WI38 (cell line): ENCODE results near the gene MCM10.

Source experiments
- H3K4me3 ChIP-seq: 2 replicates; pipeline ENCODE4 v1.5.1; 2011; ENCODE audit warnings: low read depth, mild to moderate bottlenecking, control low read depth, low read length
- TF ChIP-seq, protein P1 (sequence below): IDR thresholded peaks from 2 replicates; pipeline ENCODE4 v1.5.1; 2012; ENCODE audit warnings: low read depth, mild to moderate bottlenecking, control low read depth, low read length

Gene MCM10

DNA sequence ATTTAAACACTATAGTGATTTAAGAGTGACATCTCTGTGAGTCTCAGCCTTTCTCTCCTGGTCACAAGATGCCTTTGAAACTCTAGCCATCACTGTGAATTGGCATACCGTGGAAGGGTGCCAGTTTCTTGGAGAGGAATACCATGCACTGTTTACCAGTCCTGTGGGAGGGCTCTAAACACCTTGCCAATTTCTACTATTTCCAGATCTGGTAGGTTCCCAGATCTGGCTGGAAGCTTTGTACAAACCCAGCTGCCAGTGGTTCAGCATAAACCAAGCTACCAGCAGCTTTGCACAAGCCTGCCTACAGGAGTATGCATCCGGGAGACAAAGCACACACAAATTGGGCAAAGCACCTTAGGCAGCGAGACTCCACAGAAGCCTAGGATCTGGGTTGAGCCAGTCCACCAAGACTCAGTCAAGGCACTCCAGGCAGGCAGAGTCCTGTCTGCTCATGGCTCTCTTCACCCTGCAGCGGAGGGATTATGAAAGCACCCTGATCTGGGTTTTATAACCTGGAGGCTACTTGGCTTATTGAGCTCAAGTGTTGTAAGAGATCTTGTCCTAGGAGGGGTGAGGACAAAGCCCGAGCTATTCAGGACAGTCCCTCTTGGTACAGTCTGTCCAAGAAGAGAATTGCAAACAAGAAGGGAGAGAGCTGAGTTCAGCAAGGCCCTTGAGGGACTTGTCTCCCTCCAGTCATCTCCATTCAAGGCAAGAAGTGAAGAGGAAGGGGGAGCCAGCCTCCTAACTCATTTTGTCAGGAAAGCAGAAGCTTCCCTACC, 23.6 kb downstream of the MCM10 start:
- TF ChIP-seq, protein P1, sequence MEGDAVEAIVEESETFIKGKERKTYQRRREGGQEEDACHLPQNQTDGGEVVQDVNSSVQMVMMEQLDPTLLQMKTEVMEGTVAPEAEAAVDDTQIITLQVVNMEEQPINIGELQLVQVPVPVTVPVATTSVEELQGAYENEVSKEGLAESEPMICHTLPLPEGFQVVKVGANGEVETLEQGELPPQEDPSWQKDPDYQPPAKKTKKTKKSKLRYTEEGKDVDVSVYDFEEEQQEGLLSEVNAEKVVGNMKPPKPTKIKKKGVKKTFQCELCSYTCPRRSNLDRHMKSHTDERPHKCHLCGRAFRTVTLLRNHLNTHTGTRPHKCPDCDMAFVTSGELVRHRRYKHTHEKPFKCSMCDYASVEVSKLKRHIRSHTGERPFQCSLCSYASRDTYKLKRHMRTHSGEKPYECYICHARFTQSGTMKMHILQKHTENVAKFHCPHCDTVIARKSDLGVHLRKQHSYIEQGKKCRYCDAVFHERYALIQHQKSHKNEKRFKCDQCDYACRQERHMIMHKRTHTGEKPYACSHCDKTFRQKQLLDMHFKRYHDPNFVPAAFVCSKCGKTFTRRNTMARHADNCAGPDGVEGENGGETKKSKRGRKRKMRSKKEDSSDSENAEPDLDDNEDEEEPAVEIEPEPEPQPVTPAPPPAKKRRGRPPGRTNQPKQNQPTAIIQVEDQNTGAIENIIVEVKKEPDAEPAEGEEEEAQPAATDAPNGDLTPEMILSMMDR, result no peak
- H3K4me3 ChIP-seq, result no peak overlapping the region

DNA sequence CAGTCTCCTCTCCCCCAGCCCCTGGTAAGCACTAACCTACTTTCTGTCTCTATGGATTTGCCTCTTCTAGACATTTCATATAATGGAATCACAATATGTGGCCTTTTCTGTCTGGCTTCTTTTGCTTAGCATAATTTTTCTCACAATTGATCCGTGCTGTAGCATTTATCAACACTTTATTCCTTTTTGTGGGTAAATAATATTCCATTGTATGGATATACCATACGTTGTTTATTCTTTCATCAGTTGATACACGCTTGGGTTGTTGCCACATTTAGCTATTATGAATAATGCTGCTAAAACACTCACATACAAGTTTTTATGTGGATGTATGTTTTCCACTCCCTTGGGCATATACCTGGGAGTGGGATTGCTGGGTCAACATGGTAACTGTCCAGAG, 25.8 kb downstream of the MCM10 start:
- TF ChIP-seq, protein P1, result no peak
- no peak overlapping the region for H3K4me3 ChIP-seq

DNA sequence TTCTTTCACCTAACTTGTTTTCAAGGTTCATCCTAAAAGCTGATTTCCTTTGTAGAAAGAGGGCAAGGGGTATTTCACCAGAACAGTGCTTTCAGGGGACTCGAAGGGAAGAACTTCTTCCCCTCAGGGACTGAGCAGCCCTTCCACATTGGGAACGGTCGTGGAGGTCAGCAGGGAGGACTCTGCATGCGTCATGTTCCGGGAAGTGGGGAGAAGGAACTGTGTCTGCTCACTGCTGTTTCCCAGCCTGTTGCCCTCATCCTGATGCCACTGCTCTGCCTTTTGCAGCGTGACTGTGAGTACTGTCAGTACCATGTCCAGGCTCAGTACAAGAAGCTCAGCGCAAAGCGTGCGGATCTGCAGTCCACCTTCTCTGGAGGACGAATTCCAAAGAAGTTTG, 27.2 kb downstream of the MCM10 start:
- TF ChIP-seq, protein P1, result no peak
- H3K4me3 ChIP-seq, result no peak overlapping the region

DNA sequence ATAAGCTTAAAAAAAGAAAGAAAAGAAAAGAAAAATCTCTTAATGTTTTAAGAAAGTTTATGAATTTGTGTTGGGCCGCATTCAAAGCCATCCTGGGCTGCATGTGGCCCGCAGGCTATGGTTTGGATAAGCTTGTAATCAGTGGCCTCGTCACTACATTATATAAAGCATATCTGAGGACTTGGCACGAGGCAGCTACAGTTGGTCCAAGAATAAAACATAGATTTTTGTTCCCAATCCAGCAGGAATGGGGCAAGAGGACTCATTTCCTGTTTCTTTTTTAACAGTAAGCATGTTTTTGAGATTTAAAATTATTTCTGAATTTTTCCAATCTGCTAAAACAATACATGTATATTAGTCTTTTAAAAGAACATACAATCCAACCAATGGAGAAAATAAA, 28.6 kb downstream of the MCM10 start:
- TF ChIP-seq, protein P1, result no peak
- H3K4me3 ChIP-seq, result no peak overlapping the region

- H3K4me3 ChIP-seq, result no peak overlapping the region
- TF ChIP-seq, protein P1, result no peak
Measured at GRCh38 chr10:13190816-13191215, 29.5 kb downstream of the MCM10 start.

DNA sequence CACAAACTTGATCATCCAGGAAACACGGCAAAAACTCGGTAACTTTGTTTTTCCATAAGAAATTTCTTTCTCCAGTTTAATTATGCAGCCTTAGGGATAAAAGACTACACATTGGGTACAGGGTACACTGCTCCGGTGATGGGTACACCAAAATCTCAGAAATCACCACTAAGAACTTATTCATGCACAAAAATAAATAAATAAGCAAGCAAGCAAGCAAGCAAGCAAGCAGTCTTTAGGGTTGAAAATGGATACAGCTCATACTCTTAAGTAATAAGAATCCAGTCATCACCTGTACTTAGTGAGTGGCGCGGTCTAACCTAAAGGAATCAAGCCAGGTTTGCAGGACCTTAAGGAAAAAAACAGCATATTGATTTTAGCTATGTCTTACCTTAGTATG, 30.0 kb downstream of the MCM10 start:
- no peak overlapping the region for H3K4me3 ChIP-seq
- TF ChIP-seq, protein P1, result no peak

DNA sequence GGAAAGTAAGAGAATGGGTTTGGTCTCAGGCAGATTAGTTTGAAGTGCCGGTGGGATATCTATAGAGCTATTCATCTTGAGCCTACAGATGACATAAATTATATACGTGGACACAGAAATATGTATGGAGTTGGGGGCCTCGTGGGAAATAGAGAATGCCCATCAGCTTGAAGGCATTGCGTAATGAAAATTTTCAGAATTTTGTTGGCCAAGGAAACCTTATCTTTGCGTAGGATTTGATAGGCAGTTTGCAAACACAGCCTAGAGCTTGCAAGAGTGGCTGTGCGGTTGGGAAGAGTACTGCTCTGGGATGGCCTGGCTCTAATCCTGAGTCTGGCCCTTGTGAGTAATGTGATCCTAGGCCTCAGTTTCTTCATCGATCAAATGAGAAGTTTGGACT, 32.3 kb downstream of the MCM10 start:
- TF ChIP-seq, protein P1, result no peak

More for the DNA sequence above, 32.3 kb downstream of the MCM10 start:
- H3K4me3 ChIP-seq, result no peak overlapping the region
